GM18508 (cell line): ENCODE data around the gene XKR3.
"Not testable (repeated sequence)": the region's sequence is repeated elsewhere in the genome, so short reads cannot be mapped to it uniquely, and the experiment has no call there.

Experiments used
- ATAC-seq: cut with Tn5 transposase; IDR thresholded peaks from one replicate; pipeline ENCODE4 v1.9.1; 2021; ENCODE audit warnings: moderate number of reproducible peaks; ENCODE audit not compliant: insufficient read depth, unreplicated experiment

XKR3 gene

DNA sequence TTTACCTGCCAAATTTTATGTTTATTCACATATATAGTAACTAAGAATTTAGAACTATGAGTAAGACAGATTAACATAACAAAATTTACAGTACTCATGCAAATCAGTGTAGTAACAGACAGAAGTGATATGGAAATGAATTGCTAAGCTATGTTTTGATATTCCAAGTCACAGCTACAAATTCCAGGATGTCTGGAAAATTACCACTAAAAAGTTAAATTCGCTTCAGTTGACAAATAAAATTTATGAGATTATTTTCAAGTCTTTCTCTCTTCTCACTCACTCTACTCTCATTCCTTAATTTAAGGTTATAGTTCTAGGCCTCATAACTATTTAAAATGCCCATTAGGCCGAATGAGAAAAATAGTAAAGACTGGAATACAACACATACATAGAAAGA lies 18.1 kb downstream of the XKR3 start:
- no peak for ATAC-seq

DNA sequence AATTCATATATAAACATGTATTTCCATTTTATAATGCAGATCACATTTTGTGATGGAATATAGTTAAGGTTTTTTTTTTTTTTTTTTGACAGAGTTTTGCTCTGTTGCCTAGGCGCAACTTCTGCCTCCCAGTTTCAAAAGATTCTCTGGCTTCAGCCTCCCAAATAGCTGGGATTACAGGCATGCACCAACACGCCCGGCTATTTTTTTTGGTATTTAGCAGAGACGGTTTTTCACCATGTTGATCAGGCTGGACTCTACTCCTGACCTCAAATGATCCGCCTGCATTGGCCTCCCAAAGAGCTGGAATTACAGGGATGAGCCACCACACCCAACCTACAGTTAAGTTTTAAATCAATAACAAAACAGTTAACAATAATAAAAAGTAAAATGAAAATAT lies 18.8 kb downstream of the XKR3 start:
- ATAC-seq = no peak

DNA sequence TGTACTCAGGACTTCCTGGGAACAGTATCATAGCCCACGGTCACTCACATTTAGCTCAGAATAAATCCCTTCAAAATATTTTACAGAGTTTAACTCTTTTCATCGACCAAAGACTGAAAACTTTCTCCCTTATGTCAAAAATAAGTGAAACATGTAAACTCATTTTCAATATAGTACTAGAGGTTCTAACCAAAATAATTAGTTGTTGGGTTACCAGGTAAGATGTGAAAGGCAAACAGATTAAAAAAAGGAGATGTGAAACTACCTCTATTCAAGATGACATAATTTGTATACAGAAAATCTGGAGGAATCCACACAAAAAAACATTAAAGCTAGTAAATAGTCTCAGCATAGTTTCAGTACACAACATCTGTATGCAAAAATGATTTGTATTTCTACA lies 20.3 kb downstream of the XKR3 start:
- ATAC-seq = no peak

DNA sequence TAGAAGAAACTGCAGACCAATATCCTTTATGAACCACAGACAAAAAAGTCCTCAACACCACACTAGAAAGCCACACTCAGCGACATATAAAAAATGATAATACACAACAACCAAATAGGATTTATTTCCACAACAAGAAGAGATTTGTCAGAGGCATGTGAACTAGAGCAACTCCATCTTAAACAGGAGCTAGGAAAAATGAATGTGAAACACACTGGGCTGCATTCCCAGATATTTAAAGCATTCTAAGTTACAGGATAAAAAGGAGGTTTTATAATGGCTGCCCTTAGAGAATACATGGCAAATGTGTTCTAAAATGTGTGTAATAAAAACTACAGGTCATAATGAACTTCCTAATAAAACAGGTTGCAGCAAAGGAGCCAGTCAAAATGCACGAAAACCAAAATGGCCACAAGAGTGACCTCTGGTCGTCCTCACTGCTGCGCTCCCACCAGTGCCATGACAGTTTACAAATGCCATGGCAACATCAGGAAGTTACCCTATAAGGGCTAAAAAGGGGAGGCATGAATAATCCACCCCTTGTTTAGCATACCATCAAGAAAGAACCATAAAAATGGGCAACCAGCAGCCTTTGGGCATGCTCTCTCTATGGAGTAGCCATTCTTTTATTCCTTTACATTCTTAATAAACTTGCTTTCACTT lies 21.8 kb downstream of the XKR3 start:
- ATAC-seq = no peak

DNA sequence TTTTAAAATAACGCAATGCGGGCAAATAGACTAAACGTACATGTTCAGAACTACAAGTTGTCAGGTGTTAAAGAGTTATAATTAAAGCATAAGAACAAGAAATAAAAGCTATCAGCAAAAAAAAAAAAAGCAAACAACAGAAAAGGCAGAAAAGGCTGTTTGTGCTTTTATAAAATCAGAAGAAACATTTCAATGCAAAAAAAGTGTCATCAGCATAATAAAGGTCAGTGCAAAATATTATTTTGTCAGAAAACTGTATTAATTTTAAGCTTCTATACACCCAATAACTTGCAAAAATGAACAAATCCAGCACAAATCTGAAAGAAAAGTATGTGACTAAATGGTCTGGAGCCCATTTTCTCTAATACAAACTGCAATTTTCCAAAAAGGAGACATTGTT lies 23.6 kb downstream of the XKR3 start:
- no peak for ATAC-seq

DNA sequence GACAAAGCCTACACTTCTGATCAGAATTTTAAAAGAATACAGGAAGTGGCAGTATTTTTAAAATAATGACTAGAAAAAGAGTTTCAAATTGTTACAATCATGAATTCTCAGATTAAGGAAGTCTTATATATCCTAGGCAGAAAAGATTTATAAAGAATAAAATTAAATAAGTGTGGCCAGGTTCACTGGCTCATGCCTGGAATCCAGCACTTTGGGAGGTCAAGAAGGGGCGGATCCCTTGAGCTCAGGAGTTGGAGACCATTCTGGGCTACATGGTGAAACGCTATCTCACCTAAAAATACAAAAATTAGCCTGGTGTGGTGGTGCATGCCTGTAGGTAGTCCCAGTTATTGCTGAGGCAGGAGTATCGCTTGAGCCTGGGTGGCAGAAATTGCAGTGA lies 24.1 kb downstream of the XKR3 start:
- no peak for ATAC-seq

DNA sequence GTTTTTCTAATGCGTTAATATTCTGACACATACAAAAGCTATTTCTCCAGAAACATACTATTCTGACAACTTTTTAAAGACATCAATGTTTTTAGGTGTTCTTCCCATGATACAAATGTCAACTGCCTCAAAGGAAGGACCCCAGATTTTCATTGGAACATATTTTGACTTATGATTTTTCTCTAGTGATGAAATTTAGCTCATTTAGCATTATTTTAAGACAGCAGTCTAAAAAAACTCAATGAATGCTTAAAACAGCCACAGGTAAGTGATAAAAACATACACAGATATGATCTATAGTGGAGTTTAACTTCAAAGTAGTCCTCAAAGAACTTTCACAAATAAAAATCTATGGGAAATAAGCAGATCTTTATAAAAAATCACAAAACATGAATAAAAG lies 24.9 kb downstream of the XKR3 start:
- ATAC-seq = no peak

DNA sequence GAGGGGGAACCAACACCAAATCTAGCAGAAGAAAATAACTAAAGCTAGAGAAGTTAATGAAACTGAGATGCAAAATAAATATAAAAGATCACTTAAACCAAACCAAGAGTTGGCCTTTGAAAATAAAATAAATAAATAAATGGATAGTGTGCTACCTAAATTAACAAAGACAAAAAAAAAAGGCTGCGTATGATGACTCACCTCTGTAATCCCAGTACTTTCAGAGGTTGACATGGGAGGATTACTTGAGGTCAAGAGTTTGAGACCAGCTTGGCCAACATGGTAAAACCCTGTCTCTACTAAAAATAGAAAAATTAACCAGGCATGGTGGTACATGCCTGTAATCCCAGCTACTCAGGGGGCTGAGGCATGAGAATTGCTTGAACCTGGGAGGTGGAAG lies 29.7 kb downstream of the XKR3 start:
- not testable (repeated sequence) for ATAC-seq

DNA sequence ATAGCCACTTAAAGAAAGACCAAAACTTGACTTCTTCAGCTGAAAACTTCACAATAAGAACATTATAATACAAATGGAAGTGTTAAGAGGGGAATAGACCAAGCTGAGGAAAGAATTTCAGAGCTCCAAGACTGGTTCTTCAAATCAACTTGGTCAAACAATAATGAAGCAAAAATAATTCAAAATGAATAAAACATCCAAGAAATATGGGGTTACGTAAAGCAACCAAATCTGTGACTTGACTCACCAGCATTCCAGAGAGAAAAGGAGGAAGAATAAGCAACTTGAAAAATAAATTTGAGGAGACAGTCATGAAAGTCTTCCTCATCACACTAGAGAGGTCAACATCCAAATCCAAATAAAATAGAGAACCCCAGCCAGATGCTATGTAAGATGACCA lies 31.4 kb downstream of the XKR3 start:
- no peak for ATAC-seq

DNA sequence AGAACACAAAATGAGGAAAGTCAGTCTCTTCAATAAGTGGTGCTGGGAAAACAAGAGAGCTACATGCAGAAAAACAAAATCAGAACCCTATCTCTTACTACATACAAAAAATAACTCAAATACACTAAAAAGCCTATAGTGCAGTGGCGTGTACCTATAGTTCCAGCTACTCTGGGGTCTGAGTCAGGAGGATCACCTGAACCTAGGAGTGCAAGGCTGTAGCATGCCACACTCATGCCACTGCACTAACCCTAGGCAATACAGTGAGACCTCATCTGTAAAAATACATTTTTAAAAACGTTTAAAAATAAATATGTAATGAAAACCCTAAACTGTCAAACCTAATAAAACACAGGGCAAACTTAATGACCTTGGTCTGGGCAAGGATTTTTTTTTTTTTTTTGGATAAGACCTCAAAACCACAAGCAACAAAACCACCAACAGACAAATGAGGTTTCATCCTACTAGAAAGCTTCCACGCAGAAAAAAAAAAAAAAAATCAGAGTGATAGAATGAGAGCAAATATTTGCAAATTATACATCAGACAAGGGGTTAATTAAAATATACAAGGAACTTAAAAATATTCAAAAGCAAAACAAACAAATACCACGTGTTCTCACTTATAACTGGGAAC lies 35.2 kb downstream of the XKR3 start:
- no peak for ATAC-seq

DNA sequence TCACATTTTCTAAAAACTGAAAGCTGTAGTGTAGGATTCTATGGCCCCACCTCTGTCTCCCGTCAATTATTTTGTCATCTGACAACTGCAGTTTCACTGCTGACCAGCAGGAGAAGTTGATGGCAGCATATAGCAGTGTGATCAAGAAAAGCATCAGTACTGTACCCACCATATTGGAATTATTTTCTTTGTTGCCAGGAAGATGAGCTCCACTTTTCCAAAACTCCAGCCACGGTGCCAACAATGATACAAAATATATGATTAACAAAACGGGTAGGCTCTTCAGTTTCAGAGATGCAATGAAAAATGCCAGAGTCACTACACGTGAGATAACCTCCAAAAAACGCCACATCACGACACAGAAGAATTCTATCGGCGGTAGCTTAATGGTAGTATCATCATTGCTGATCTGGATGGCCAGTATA lies 41.3 kb downstream of the XKR3 start:
- no peak for ATAC-seq

DNA sequence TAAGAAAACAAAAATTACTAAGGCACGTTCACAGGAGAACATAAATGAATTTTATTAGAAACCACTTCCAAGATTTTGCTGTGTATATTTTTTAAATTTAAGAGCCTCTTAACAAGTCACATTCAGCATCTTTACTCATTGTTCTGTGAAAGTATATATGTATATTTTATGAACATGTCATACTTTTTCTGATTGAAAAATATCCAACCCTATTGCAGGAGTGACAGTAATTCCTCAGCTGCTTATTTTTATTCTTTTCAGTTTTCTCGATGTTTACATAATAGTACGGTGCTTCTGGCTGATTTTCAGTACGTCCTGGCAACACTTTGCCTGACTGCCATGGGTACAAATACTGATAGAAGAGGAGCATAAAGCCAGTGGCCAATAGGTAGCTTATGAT lies 41.8 kb downstream of the XKR3 start:
- no peak for ATAC-seq

DNA sequence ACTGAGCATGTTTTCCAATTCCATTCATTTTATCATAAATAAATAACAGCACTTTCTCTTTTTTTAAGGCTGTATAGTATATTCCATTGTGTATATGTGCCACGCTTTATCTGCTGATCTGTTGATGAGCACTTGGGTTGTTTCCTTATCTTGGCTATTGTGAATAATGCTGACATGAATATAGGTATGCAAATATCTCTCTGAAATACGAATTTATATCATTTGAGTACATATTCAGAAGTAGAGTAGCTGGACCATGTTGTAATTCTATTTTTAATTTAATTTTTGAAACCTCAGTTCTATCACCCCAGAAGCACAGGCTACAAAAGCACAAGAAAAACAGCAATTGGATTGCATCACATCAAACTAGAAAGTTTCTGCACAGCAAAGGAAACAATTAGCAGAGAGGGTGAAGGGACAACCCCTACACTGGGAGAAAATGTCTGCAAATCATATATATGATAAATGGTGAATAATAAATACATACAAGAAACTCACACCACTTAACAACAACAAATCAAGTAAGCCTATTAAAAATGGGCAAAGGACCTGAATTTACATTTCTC lies 43.4 kb downstream of the XKR3 start:
- no peak for ATAC-seq

DNA sequence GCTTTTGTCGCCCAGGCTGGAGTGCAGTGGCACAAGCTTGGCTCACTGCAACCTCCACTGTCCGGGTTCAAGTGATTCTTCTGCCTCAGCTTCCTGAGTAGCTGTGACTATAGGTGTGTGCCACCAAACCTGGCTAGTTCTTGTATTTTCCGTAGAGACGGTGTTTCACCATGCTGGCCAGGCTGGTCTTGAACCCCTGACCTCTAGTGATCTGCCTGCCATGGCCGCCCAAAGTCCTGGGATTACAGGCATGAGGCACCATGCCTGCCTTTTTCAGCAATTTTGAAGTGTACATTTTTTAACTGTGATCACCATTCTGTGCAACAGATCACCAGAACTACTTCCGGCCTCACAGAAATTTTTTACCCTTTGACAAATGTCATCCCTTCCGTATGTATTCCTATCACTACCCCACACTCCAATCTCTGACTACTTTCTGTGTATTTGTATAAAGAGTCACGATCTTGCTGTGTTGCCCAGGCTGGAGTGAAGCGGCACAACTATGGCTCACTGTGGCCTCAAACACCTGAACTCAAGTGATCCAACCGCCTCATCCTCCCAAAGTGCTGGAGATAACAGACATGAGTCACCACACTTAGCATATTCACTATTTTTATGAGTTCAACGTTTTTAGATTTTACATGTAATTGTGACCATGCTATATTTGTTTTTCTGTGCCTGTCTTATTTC lies 44.0 kb downstream of the XKR3 start:
- no peak for ATAC-seq

DNA sequence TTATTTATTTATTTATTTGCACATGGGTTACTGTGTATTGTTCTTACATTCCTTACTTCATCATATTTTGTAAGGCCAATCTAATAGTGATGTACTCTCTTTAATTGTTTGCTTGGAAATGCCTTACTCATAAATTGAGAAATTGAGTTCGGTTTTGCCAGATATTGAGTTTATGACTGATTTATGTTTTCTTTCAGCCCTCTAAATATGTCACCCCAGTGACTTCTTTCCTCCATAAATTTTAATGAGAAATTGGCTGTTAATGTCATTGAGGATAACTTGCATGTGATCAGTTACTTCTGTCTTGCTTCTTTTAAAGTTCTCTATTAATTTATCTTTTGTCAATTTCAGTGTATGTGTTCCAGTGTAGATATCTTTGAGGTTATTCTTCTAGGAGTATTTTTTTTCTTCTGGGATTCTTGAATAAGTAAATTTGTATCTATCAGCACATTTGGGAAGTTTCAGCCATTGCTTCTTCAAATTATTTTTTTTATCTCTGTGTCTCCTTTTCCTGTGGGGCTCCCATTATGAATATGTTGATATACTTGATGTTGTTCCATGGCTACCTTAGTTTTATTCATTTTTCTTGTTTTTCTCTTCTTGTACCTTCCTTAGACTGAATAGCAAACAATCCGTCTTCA lies 47.8 kb downstream of the XKR3 start:
- ATAC-seq = no peak

DNA sequence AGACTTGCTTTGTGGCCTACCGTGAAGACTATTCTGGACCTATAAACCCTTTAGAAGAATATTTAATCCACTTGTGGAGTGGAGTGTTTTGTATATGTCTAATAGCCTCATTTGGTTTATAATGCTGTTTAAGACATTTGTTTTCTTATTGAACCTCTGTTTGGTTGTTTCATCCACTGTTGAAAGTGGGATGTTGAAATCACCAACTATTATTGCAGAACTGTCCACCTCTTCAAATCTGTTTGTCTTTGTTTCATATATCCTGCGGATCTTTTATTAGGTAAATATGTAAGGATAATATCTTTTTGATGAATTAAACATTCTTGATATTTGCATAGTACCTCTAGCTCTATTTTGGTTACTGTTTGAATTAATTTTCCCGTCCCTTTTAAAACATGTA lies 49.1 kb downstream of the XKR3 start:
- no peak for ATAC-seq

DNA sequence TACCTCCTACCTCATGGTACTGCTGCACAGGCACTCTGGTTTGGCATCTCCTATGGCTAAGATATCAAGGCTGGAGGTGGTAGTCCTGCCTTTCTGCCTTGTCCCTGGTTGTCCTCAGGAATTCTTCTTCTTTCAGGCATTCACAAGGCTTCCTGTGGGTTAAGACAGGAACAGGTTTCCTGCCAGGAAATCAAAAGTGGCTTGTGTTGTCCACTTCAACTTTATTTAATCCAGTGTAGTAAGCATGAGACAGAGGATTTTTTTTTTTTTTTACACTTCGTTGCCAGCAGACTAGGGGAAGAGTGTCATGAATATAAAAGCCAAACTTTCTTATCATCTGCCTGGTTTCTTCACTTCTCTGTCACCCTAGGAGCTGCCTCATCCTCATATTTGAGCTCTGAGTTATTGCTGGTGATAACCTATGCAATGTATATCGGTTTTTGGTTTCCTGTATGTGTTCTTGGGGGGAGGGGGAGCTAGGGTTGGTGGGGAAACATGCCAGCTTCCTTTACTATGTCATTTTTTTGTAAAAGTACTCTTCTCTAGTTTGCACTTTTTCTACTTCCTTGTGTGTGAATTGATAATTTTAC lies 50.2 kb downstream of the XKR3 start:
- no peak for ATAC-seq

DNA sequence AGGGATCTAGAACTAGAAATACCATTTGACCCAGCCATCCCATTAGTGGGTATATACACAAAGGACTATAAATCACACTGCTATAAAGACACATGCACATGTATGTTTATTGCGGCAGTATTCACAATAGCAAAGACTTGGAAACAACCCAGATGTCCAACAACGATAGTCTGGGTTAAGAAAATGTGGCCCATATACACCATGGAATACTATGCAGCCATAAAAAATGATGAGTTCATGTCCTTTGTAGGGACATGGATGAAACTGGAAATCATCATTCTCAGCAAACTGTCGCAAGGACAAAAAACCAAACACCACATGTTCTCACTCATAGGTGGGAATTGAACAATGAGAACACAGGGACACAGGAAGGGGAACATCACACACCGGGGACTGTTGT lies 53.6 kb downstream of the XKR3 start:
- not testable (repeated sequence) for ATAC-seq

DNA sequence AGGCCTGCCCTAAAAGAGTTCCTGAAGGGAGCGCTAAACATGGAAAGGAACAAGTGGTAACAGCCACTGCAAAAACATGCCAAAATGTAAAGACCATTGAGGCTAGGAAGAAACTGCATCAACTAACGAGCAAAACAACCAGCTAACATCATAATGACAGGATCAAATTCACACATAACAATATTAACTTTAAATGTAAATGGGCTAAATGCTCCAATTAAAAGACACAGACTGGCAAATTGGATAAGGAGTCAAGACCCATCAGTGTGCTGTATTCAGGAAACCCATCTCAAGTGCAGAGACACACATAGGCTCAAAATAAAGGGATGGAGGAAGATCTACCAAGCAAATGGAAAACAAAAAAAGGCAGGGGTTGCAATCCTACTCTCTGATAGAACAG lies 57.3 kb downstream of the XKR3 start:
- not testable (repeated sequence) for ATAC-seq

DNA sequence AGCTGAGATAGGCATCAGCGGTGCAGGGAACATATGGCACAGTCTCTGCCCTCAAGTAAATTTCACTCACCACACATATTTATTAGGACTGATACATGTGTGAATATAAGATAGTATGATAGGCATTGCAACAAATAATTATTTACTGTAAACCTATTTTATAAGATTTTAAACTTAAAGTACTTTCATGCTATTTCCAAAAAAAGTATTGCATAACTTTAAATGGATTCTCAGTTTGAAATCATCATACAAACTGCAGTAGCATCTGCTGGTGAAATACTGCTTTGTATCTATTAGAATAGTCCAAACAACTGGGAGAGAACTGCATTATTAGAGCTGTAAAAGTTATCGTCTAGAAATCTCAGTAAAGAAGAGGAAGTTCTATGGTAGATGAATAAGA lies 63.0 kb downstream of the XKR3 start:
- ATAC-seq = not testable (repeated sequence)

DNA sequence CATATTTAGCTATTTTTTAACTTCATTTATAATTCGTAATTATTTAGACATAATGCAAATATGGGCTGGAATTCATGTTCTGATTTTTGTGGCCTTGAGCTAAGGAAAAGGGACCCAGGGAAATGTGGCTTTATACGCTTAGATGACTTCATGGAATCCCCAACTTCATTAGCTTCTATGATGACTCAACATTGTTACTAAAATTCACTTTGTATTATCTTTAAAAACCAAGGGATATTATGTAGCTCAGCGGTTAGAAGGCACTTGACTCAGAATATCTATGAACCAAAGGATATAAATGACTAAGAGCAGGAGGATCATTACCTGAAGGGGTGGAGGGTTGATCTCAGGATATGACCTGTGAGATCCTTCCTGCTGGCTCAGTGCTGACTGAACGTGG lies 64.8 kb downstream of the XKR3 start:
- not testable (repeated sequence) for ATAC-seq
